Osteocyte (in vitro differentiated cells): Measurements from ENCODE around the gene MKLN1. TPM values are rescaled to one million over a fixed set of nuclear protein-coding genes. Genes with fewer than 3 reads are reported as not detected.

Experiments
- DNase-seq: peaks from one replicate; pipeline ENCODE4 v3.0.0; 2021; ENCODE audit warnings: mixed read lengths; ENCODE audit not compliant: unreplicated experiment; ENCODE audit errors: extremely low spot score
- H3K27ac Mint-ChIP-seq: one replicate; pipeline ENCODE4 v1.8.0; 2021; ENCODE audit warnings: mild to moderate bottlenecking, mixed read lengths; ENCODE audit not compliant: unreplicated experiment
- H3K27me3 Mint-ChIP-seq: one replicate; pipeline ENCODE4 v1.8.0; 2021; ENCODE audit warnings: mixed read lengths; ENCODE audit not compliant: unreplicated experiment
- H3K36me3 Mint-ChIP-seq: one replicate; pipeline ENCODE4 v1.8.0; 2021; ENCODE audit warnings: mixed read lengths; ENCODE audit not compliant: unreplicated experiment
- H3K4me1 Mint-ChIP-seq: one replicate; pipeline ENCODE4 v1.8.0; 2021; ENCODE audit warnings: mixed read lengths; ENCODE audit not compliant: unreplicated experiment
- H3K4me3 Mint-ChIP-seq: one replicate; pipeline ENCODE4 v1.8.0; 2021; ENCODE audit warnings: mild to moderate bottlenecking, moderate library complexity, mixed read lengths; ENCODE audit not compliant: unreplicated experiment
- H3K9me3 Mint-ChIP-seq: one replicate; pipeline ENCODE4 v1.8.0; 2021; ENCODE audit warnings: mixed read lengths; ENCODE audit not compliant: unreplicated experiment
- CTCF ChIP-seq: fragments of 200-600 bp; sonication (generic); IDR thresholded peaks from 2 replicates; pipeline ENCODE4 v1.5.0; 2021; ENCODE audit warnings: antibody characterized with exemption, mild to moderate bottlenecking, moderate library complexity
- total RNA-seq: library from RNA; stranded (reverse); gene quantifications from 2 replicates; pipeline ENCODE4 v1.2.1, GENCODE V29; 2021

Gene MKLN1
- total RNA-seq, 1 donor from 2014 or later, result 41.4 TPM

- H3K4me1 Mint-ChIP-seq, result peaks cover 26% of the 10 kb centered on the region
- H3K27ac Mint-ChIP-seq, result no peak overlapping the region
- H3K27me3 Mint-ChIP-seq, result no peaks in the 10 kb centered on the region
- H3K4me3 Mint-ChIP-seq, result no peak overlapping the region
- H3K36me3 Mint-ChIP-seq, result peaks cover 3% of the 10 kb centered on the region
- no peaks in the 10 kb centered on the region for H3K9me3 Mint-ChIP-seq
- no peak for DNase-seq
- no peak for TF ChIP-seq CTCF
Observed at GRCh38 chr7:131533151-131533559, 205.5 kb downstream of the MKLN1 start.

GRCh38 chr7:131533566-131534561, 206.2 kb downstream of the MKLN1 start:
- no peak overlapping the region for H3K4me3 Mint-ChIP-seq
- no peak for TF ChIP-seq CTCF
- H3K27me3 Mint-ChIP-seq, result no peaks in the 10 kb centered on the region
- peaks cover 1% of the 10 kb centered on the region for H3K36me3 Mint-ChIP-seq
- H3K4me1 Mint-ChIP-seq, result peaks cover 28% of the 10 kb centered on the region
- DNase-seq, result no peak
- H3K9me3 Mint-ChIP-seq, result no peaks in the 10 kb centered on the region
- no peak overlapping the region for H3K27ac Mint-ChIP-seq

- no peaks in the 10 kb centered on the region for H3K9me3 Mint-ChIP-seq
- peaks cover 47% of the 10 kb centered on the region for H3K4me1 Mint-ChIP-seq
- no peaks in the 10 kb centered on the region for H3K27me3 Mint-ChIP-seq
- no peak overlapping the region for H3K4me3 Mint-ChIP-seq
- H3K27ac Mint-ChIP-seq, result no peak overlapping the region
- no peak for TF ChIP-seq CTCF
- DNase-seq, result no peak
- H3K36me3 Mint-ChIP-seq, result peaks cover 1% of the 10 kb centered on the region
Observed at GRCh38 chr7:131536361-131536849, 208.7 kb downstream of the MKLN1 start.

DNA sequence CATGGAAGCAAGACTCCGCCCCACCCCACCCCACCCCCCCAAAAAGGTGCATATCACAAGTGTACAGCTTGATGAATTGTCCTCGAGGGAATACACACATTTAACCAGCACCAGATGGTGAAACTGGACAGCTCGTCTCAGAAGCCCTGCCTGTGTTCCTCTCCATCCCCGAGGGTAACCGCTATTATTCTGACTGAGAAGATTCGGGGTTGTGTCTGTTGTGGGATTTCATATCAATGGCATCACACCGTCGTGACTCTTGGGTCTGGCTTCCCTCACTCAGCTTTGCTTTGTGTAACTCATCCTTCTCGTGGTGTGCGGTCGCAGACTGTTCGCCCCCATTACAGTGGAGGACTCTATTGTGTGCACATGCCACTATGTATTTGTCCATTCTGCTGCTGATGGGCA, 209.9 kb downstream of the MKLN1 start:
- H3K27ac Mint-ChIP-seq, result peak overlapping the region; percentile 84
- peaks cover 1% of the 10 kb centered on the region for H3K36me3 Mint-ChIP-seq
- H3K27me3 Mint-ChIP-seq, result no peaks in the 10 kb centered on the region
- H3K9me3 Mint-ChIP-seq, result no peaks in the 10 kb centered on the region
- peaks cover 53% of the 10 kb centered on the region for H3K4me1 Mint-ChIP-seq
- H3K4me3 Mint-ChIP-seq, result no peak overlapping the region
- DNase-seq, result no peak
- TF ChIP-seq CTCF, result no peak

DNA sequence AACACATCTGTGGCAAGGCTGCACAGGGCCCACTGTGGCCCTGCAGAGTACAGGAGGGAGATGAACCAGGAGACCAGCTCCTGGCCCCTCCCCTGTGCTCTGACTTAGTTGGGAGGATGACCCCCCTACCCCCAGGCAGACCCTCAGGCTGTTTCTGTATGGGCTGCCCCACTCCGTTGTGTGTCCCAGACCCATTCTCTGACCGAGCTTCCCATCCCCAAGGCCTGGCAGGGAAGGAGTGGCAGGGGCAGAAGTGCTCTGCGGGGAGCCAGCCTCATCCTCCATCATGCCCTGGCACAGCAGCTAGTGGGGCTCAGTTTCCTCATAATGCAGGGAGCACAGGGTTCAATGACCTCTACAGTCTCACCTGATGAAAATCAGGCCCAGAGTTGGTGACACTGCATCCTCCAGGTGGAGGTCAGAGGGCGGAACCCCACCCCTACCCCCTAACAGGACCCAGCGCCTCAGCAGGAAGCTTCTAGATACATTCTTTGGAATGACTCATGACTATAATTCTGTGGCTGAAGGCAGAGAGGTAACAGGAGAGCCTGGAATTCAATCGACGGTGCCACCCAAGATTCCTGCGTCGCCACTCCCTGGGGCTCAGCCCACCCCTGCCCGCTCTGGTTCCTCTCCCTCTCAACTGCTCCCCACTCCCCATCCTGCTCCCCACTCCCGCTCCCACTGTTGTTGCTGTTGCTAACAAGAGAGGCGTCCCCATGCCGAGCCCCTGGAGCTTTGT, 210.6 kb downstream of the MKLN1 start:
- Mint-ChIP-seq H3K4me3 (no peak overlapping the region), H3K27ac (peak overlapping the region; percentile 84), H3K9me3 (no peaks in the 10 kb centered on the region), H3K27me3 (no peaks in the 10 kb centered on the region), H3K36me3 (peaks cover 1% of the 10 kb centered on the region), H3K4me1 (peaks cover 53% of the 10 kb centered on the region)
- no peak for TF ChIP-seq CTCF
- no peak for DNase-seq
